HUES64 (cell line): ENCODE data around the gene SPINDOC.
"Not testable (repeated sequence)": the region's sequence is repeated elsewhere in the genome, so short reads cannot be mapped to it uniquely, and the experiment has no call there.

ENCODE experiments used
- H3K27ac ChIP-seq: 2 replicates; pipeline ENCODE4 v1.7.0; 2013; ENCODE audit warnings: low read depth, low read length, inconsistent platforms
- H3K27me3 ChIP-seq: 2 replicates; pipeline ENCODE4 v1.6.1; 2013; ENCODE audit warnings: mild to moderate bottlenecking, low read length; ENCODE audit not compliant: insufficient read depth
- H3K36me3 ChIP-seq: 2 replicates; pipeline ENCODE4 v1.6.1; 2013; ENCODE audit warnings: mild to moderate bottlenecking, low read length; ENCODE audit not compliant: insufficient read depth
- H3K4me1 ChIP-seq: 2 replicates; pipeline ENCODE4 v1.6.1; 2013; ENCODE audit warnings: mild to moderate bottlenecking, low read length, moderate library complexity; ENCODE audit not compliant: insufficient read depth
- H3K4me3 ChIP-seq: 2 replicates; pipeline ENCODE4 v1.5.1; 2013; ENCODE audit warnings: mild to moderate bottlenecking, low read length, moderate library complexity
- H3K9ac ChIP-seq: 2 replicates; pipeline ENCODE4 v1.6.1; 2013; ENCODE audit warnings: mild to moderate bottlenecking, low read depth, low read length
- H3K9me3 ChIP-seq: 2 replicates; pipeline ENCODE4 v1.6.1; 2013; ENCODE audit warnings: low read depth, low read length; ENCODE audit not compliant: insufficient read depth
- WGBS: fragments of 150-250, 120-280 bp; methylation state at CpG from one replicate; pipeline ENCODE4 v1.1.7; 2013; ENCODE audit warnings: missing lambda C conversion rate; 5-methylcytosine and 5-hydroxymethylcytosine counted together

Gene SPINDOC

GRCh38 chr11:63769042-63769713 is 44.1 kb upstream of the SPINDOC start:
- Histone ChIP-seq H3K9ac (peak overlapping the region; percentile 91), H3K4me3 (peak overlapping the region; percentile 97), H3K4me1 (peaks cover 39% of the 10 kb centered on the region), H3K9me3 (no peaks in the 10 kb centered on the region), H3K27me3 (peaks cover 23% of the 10 kb centered on the region), H3K27ac (peak overlapping the region; percentile 28; the same call in 1 of the 2 replicates), H3K36me3 (peaks cover 4% of the 10 kb centered on the region; the same call in 1 of the 2 replicates)
- under 1% methylated on average over 82 of the region's 82 CpGs for WGBS

- H3K4me1 ChIP-seq, result peaks cover 35% of the 10 kb centered on the region
- H3K4me3 ChIP-seq, result peak overlapping the region; percentile 97
- no peaks in the 10 kb centered on the region for H3K9me3 ChIP-seq
- H3K27ac ChIP-seq, result no peak overlapping the region
- peak overlapping the region; percentile 91 for H3K9ac ChIP-seq
- H3K27me3 ChIP-seq, result peaks cover 23% of the 10 kb centered on the region
- peaks cover 4% of the 10 kb centered on the region; the same call in 1 of the 2 replicates for H3K36me3 ChIP-seq
- WGBS, result 5% methylated on average over 35 of the region's 35 CpGs
Measured at GRCh38 chr11:63769714-63770455, 43.4 kb upstream of the SPINDOC start.

DNA sequence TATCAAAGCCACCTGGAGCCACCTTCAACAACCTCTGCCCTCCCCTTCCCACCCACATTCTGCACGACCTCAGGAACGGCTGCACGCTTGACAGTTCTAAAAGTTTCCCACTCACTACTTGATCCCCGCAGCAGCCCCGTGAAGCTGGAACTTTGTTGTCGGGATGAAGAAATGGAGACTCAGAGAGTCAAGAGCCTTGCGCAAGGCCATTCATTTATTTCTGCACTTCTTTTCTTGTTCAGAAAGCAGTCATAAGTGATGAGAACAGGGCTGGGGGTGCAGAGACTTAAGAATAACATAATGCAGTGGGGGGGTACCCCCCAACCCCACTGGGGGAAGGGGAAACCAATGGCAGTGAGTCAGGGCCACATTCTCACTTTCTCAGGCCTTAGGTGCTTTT is 42.5 kb upstream of the SPINDOC start:
- peak overlapping the region; percentile 97; the same call in 1 of the 2 replicates for H3K4me3 ChIP-seq
- H3K27me3 ChIP-seq, result peaks cover 23% of the 10 kb centered on the region
- WGBS, result 79% methylated on average over 7 of the region's 7 CpGs
- no peak overlapping the region for H3K9ac ChIP-seq
- H3K4me1 ChIP-seq, result peaks cover 27% of the 10 kb centered on the region
- no peak overlapping the region for H3K27ac ChIP-seq
- no peaks in the 10 kb centered on the region for H3K9me3 ChIP-seq
- no peaks in the 10 kb centered on the region; the same call in 1 of the 2 replicates for H3K36me3 ChIP-seq

GRCh38 chr11:63771741-63772318 is 41.4 kb upstream of the SPINDOC start:
- H3K27ac ChIP-seq, H3K9ac ChIP-seq, H3K9me3 ChIP-seq, H3K4me3 ChIP-seq, H3K36me3 ChIP-seq: not testable (repeated sequence)
- 54% methylated on average over 2 of the region's 2 CpGs for WGBS
- peaks cover 23% of the 10 kb centered on the region for H3K27me3 ChIP-seq
- H3K4me1 ChIP-seq, result peaks cover 17% of the 10 kb centered on the region

DNA sequence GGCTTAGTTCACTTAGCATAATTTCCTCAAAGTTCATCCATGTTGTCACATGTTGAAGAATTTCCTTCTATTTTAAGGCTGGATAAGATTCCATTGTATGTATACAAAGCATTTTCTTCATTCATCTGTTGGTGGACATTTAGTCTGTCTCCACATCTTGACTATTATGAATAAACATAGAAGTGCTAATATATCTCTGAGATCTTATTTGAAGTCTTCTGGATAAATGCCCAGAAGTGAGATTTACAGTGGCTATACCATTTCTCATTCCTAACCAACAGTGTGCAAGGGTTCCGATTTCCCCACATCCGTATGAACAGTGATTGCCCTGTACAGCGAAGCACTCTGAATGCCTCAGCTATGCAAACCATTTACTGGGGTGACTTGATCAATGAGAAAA is 38.1 kb upstream of the SPINDOC start:
- Histone ChIP-seq H3K36me3 (no peaks in the 10 kb centered on the region), H3K4me3 (no peak overlapping the region), H3K9ac (no peak overlapping the region), H3K9me3 (no peaks in the 10 kb centered on the region), H3K4me1 (peaks cover 5% of the 10 kb centered on the region; the same call in 1 of the 2 replicates), H3K27me3 (peaks cover 14% of the 10 kb centered on the region), H3K27ac (no peak overlapping the region)
- WGBS, result 97% methylated on average over 3 of the region's 3 CpGs

DNA sequence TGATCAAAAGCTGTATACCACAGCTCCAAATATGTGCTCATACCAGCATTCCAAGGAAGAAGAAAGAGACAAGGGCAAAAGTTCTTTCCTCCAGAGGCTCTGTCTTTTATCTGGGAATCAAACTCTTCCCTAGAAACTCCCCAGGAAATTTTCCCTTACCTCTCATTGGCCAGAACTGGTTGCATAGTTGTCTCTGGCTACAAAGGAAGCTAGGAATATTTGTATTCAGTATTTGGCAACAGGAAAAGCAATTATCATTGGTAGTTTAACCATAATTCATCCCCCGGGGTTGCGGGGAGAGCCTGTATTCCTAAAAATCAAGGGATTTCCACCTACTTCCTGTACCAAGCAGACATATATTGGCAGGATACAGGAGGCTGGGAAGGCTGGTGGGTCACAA is 34.2 kb upstream of the SPINDOC start:
- Histone ChIP-seq H3K9me3 (no peaks in the 10 kb centered on the region), H3K4me1 (no peaks in the 10 kb centered on the region), H3K36me3 (no peaks in the 10 kb centered on the region), H3K4me3 (no peak overlapping the region), H3K27me3 (no peaks in the 10 kb centered on the region), H3K9ac (no peak overlapping the region), H3K27ac (no peak overlapping the region)
- WGBS, result 100% methylated on average over 2 of the region's 2 CpGs

DNA sequence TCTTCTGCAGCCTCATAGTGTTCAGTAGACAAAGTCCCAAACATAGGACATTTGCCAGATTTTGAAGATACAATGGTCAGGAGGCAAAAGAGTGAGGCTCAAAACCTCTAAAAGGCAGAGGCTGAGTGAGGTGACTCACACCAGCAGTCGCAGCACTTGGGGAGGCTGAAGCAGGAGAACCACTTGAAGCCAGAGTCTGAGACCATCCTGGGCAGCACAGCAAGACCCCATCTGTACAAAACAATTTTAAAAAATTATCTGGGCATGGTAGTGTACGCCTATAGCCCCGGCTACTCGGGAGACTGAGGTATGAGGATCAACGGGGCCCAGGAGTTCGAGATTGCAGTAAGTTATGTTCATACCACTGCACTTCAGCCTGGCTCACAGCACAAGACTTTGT is 30.5 kb upstream of the SPINDOC start:
- no peaks in the 10 kb centered on the region for H3K27me3 ChIP-seq
- no peaks in the 10 kb centered on the region for H3K9me3 ChIP-seq
- WGBS, result 96% methylated on average over 6 of the region's 6 CpGs
- no peak overlapping the region for H3K4me3 ChIP-seq
- H3K9ac ChIP-seq, result no peak overlapping the region
- no peaks in the 10 kb centered on the region for H3K36me3 ChIP-seq
- no peaks in the 10 kb centered on the region for H3K4me1 ChIP-seq
- no peak overlapping the region for H3K27ac ChIP-seq

GRCh38 chr11:63783925-63784592 is 29.2 kb upstream of the SPINDOC start:
- no peaks in the 10 kb centered on the region for H3K4me1 ChIP-seq
- no peaks in the 10 kb centered on the region for H3K9me3 ChIP-seq
- H3K9ac ChIP-seq, result no peak overlapping the region
- H3K27ac ChIP-seq, result no peak overlapping the region
- 51% methylated on average over 5 of the region's 7 CpGs for WGBS
- H3K27me3 ChIP-seq, result no peaks in the 10 kb centered on the region
- H3K4me3 ChIP-seq, result no peak overlapping the region
- no peaks in the 10 kb centered on the region for H3K36me3 ChIP-seq

DNA sequence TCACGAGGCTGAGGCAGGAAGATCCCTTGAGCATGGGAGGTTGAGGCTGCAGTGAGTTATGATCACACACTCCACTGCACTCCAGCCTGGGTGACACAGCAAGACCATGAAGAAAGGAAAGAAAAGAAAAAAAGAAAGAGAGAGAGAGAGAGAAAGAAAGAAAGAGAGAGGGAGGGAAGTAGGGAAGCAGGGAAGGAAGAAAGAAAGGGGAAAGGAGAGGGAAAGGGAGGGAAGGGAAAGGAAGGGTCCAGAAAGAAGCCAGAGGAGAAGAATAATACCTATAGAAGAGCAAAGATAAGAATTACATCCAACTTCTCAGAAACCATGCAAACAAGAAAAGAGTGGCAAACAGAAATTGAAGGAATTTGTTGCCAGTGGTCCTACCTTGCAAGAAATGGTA is 27.4 kb upstream of the SPINDOC start:
- H3K9me3 ChIP-seq, result peaks cover 3% of the 10 kb centered on the region; the same call in 1 of the 2 replicates
- no peak overlapping the region for H3K9ac ChIP-seq
- H3K27ac ChIP-seq, result no peak overlapping the region
- WGBS, result 93% methylated on average over 1 of the region's 1 CpG
- H3K36me3 ChIP-seq, result no peaks in the 10 kb centered on the region
- H3K27me3 ChIP-seq, result no peaks in the 10 kb centered on the region
- H3K4me3 ChIP-seq, result no peak overlapping the region
- no peaks in the 10 kb centered on the region for H3K4me1 ChIP-seq

DNA sequence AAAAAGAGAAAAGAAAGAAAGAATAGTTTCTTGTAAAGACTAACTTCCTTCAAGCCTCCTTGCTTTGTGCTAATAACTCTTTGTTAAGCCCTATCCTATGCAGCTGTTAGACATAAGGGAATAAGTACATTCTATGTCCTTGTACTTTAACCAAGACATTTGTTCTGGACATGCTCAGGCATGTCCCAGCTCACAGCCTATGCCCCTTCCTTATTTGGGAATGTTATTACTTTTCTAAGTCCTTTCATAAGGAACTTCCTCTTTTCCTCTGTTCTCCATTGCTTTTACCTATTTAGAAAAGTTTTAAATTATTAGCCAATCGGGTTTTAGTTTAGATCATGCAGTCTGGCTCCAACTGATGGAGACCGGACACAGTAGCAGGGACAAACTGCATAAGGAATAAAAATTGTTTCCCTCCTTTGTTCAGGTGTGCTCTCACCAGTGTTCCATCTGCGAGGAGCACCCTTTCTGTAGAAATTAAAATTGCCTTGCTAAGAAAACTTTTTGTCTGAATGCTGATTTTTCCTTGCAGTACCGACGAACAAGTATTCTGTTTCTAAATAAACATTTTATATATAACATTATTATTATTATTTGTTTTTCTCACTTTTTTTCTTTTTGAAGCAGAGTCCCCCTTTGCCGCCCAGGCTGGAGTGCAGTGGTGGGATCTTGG is 21.6 kb upstream of the SPINDOC start:
- 91% methylated on average over 4 of the region's 6 CpGs for WGBS
- Histone ChIP-seq H3K36me3 (no peaks in the 10 kb centered on the region), H3K9ac (no peak overlapping the region), H3K9me3 (peaks cover 20% of the 10 kb centered on the region), H3K4me1 (no peaks in the 10 kb centered on the region), H3K27me3 (no peaks in the 10 kb centered on the region), H3K4me3 (no peak overlapping the region), H3K27ac (no peak overlapping the region)
